PC-9 (cell line): Measurements from ENCODE around the gene NPHP4. TPM values are rescaled to one million over a fixed set of nuclear protein-coding genes. Genes with fewer than 3 reads are reported as not detected.

Experiments used
- BruUV-seq: library from RNA; stranded (reverse); fragments of 400-500 nt; replicated peaks from 2 replicates; lab custom pipeline; 2021; lab: Mats Ljungman, UMichigan
- CTCF ChIA-PET: fragments of 300-600 bp; sonication (Branson Sonifier 250); formaldehyde crosslinking; loops from one replicate; lab custom pipeline; 2022; ENCODE audit warnings: antibody characterized with exemption; lab: Charles Lee
- POLR2A ChIA-PET: fragments of 300-600 bp; sonication (Branson Sonifier 250); formaldehyde crosslinking; loops from one replicate; lab custom pipeline; 2022; ENCODE audit warnings: antibody characterized with exemption; ENCODE audit not compliant: unreplicated experiment; lab: Charles Lee
- DNase-seq, 2 experiments: peaks; one replicate each; pipeline versions ENCODE4 v3.0.0 to v3.0.0-alpha.2; 2015 to 2022; ENCODE audit warnings: mixed read lengths in 1 of 2
- H2AFZ ChIP-seq: fragments of 200-600 bp; sonication (generic); 2 replicates; pipeline ENCODE4 v1.8.1; 2017; ENCODE audit warnings: antibody characterized with exemption
- H3F3A ChIP-seq: fragments of 200-600 bp; sonication (generic); 2 replicates; pipeline ENCODE4 v1.8.1; 2017; ENCODE audit warnings: antibody characterized with exemption, mild to moderate bottlenecking, low read depth; ENCODE audit not compliant: insufficient read depth
- H3K27ac ChIP-seq: fragments of 200-600 bp; sonication (generic); 2 replicates; pipeline ENCODE4 v1.6.1; 2016; ENCODE audit warnings: mixed run types
- H3K27me3 ChIP-seq: fragments of 200-600 bp; sonication (generic); 2 replicates; pipeline ENCODE4 v1.6.1; 2016; ENCODE audit warnings: low read depth, mixed run types; ENCODE audit not compliant: insufficient read depth
- H3K36me3 ChIP-seq: fragments of 200-600 bp; sonication (generic); 2 replicates; pipeline ENCODE4 v1.6.1; 2016; ENCODE audit warnings: low read depth, mixed run types
- H3K4me1 ChIP-seq: fragments of 200-600 bp; sonication (generic); replicated peaks from 2 replicates; pipeline ENCODE4 v1.6.1; 2016; ENCODE audit warnings: mixed run types; ENCODE audit not compliant: insufficient read depth
- H3K4me2 ChIP-seq: fragments of 200-600 bp; sonication (generic); 2 replicates; pipeline ENCODE4 v1.6.1; 2017; ENCODE audit warnings: mixed run types
- H3K4me3 ChIP-seq: fragments of 200-600 bp; sonication (generic); 2 replicates; pipeline ENCODE4 v1.6.1; 2016; ENCODE audit warnings: mixed run types
- H3K79me2 ChIP-seq: fragments of 200-600 bp; sonication (generic); 2 replicates; pipeline ENCODE4 v1.6.1; 2017; ENCODE audit warnings: low read depth, mixed run types
- H3K9me2 ChIP-seq: fragments of 200-600 bp; sonication (generic); 2 replicates; pipeline ENCODE4 v1.8.1; 2017; ENCODE audit warnings: mild to moderate bottlenecking; ENCODE audit not compliant: insufficient read depth
- H3K9me3 ChIP-seq: fragments of 200-600 bp; sonication (generic); 2 replicates; pipeline ENCODE4 v1.8.1; 2016; ENCODE audit warnings: low read depth; ENCODE audit not compliant: insufficient read depth
- H4K20me1 ChIP-seq: fragments of 200-600 bp; sonication (generic); 2 replicates; pipeline ENCODE4 v1.8.1; 2017; ENCODE audit not compliant: insufficient read depth
- EZH2 ChIP-seq: fragments of 200-600 bp; sonication (generic); IDR thresholded peaks from 2 replicates; pipeline ENCODE4 v1.8.0; 2017; ENCODE audit warnings: antibody characterized with exemption, low read depth
- intact Hi-C: fragments of 100-400 bp; cut with micrococcal nuclease; formaldehyde crosslinking; loops from one replicate; pipeline ENCODE4 v1.10.0; 2022; ENCODE audit not compliant: unreplicated experiment
- total RNA-seq: library from RNA; stranded (reverse); gene quantifications from 2 replicates; pipeline ENCODE4 v1.2.3, GENCODE V29; 2021
- TF ChIP-seq, protein P1 (sequence below): fragments of 200-600 bp; sonication (generic); conservative IDR thresholded peaks from 2 replicates; pipeline ENCODE4 v1.6.1; 2017; ENCODE audit warnings: mixed run types, antibody characterized with exemption, mild to moderate bottlenecking, moderate library complexity

NPHP4 gene
- total RNA-seq, 1 experiment from 2014 or later, result 17.9 TPM

DNA sequence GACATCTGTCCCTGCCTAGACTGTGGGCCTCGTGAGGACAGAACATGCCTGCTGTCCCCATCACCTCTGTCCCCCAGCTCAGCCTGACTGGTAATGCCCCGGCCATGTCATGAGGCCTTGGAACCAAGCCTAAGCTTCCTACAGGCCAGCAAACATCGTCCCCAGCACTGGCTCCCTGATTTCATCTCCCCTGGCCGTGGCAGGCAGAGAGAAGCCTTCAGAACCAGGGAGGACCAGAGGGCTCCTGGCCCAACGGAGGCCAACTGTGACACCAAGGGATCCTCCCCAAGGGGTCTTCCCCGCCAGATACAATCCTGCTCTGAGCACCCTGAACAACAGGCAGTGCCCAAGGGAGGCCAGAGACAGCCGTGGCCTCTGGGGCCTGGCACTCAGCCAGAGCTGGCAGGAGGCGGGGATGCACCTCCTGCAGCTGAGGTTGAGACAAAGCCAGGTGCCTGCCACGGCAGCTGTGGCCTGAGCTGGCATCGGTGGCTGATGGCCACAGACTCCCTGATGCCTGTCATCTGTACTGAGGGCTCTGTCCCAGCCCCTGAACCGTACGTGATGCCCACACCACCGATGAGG, 9.9 kb upstream of the NPHP4 start:
- Histone ChIP-seq H3K27ac (no peak overlapping the region), H2AFZ (no peak overlapping the region), H3K4me1 (no peaks in the 10 kb centered on the region), H3F3A (no peaks in the 10 kb centered on the region), H3K4me2 (no peak overlapping the region), H3K27me3 (no peaks in the 10 kb centered on the region), H4K20me1 (no peaks in the 10 kb centered on the region), H3K4me3 (no peak overlapping the region), H3K36me3 (no peaks in the 10 kb centered on the region), H3K9me2 (no peaks in the 10 kb centered on the region), H3K9me3 (no peaks in the 10 kb centered on the region), H3K79me2 (no peaks in the 10 kb centered on the region)
- BruUV-seq, result no TSS peak
- ChIA-PET CTCF (no interaction called here), POLR2A (interaction anchor here (0.7 kb wide), 1 partner anchor 259 kb away, joined by 3 read pairs; no protein-coding TSS in a partner anchor)
- intact Hi-C loops, result no loop called here
- DNase-seq, result peak in 1 of 2 experiments; percentile 46
- no peak for TF ChIP-seq EZH2
- TF ChIP-seq, protein P1, sequence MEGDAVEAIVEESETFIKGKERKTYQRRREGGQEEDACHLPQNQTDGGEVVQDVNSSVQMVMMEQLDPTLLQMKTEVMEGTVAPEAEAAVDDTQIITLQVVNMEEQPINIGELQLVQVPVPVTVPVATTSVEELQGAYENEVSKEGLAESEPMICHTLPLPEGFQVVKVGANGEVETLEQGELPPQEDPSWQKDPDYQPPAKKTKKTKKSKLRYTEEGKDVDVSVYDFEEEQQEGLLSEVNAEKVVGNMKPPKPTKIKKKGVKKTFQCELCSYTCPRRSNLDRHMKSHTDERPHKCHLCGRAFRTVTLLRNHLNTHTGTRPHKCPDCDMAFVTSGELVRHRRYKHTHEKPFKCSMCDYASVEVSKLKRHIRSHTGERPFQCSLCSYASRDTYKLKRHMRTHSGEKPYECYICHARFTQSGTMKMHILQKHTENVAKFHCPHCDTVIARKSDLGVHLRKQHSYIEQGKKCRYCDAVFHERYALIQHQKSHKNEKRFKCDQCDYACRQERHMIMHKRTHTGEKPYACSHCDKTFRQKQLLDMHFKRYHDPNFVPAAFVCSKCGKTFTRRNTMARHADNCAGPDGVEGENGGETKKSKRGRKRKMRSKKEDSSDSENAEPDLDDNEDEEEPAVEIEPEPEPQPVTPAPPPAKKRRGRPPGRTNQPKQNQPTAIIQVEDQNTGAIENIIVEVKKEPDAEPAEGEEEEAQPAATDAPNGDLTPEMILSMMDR, result no peak

DNA sequence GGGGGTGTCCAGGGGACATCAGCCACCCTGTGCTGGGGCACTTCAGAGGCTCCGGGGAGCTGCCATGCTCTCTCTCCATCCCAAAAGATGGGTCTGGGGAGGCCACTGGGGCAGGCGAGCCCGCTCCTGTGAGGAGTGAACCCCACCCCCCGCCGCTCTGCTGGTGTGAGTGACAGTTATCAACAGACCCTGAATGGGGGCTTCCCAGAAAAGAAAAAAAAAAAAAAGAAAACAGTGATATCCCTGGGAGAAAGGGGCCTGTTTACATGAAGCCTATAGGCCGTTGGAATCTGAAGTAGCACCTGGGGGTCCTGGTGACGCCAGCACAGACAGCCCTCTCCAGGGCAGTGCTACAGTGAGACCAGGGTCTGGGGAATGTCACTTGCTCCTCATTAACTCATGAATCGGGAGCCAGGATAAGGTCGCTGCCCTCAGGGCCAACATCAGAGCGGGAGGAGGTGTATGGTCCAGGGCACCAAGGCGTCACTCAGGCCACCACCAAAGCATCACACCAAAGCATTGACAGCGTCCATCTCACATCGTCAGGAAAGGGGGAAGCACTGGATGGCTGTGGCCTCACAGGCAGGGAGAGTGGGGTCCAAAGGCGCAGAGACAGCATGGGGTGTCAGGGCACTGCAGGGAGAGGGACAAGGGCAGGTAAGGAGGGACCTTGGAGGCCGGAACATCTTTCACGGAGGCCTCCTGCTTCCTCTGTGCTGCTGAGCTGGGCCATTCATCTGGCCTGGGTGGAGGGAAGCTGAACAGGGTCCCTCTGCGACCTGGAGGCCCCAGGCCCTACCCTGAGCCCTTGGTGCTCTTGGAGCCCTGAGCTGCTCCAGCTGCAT, 8.4 kb upstream of the NPHP4 start:
- H3K4me3 ChIP-seq, result no peak overlapping the region
- BruUV-seq, result no TSS peak
- H3K36me3 ChIP-seq, result no peaks in the 10 kb centered on the region
- H3K4me1 ChIP-seq, result no peaks in the 10 kb centered on the region
- H3K4me2 ChIP-seq, result no peak overlapping the region
- H4K20me1 ChIP-seq, result no peaks in the 10 kb centered on the region
- no peaks in the 10 kb centered on the region for H3K79me2 ChIP-seq
- TF ChIP-seq, protein P1, result no peak
- no peak for TF ChIP-seq EZH2
- no peak for DNase-seq
- H3K9me2 ChIP-seq, result no peaks in the 10 kb centered on the region
- CTCF ChIA-PET, result no interaction called here
- H3K9me3 ChIP-seq, result no peaks in the 10 kb centered on the region
- no peak overlapping the region for H2AFZ ChIP-seq
- POLR2A ChIA-PET, result no interaction called here
- H3K27me3 ChIP-seq, result no peaks in the 10 kb centered on the region
- no peaks in the 10 kb centered on the region for H3F3A ChIP-seq
- H3K27ac ChIP-seq, result no peak overlapping the region
- intact Hi-C loops, result no loop called here

DNA sequence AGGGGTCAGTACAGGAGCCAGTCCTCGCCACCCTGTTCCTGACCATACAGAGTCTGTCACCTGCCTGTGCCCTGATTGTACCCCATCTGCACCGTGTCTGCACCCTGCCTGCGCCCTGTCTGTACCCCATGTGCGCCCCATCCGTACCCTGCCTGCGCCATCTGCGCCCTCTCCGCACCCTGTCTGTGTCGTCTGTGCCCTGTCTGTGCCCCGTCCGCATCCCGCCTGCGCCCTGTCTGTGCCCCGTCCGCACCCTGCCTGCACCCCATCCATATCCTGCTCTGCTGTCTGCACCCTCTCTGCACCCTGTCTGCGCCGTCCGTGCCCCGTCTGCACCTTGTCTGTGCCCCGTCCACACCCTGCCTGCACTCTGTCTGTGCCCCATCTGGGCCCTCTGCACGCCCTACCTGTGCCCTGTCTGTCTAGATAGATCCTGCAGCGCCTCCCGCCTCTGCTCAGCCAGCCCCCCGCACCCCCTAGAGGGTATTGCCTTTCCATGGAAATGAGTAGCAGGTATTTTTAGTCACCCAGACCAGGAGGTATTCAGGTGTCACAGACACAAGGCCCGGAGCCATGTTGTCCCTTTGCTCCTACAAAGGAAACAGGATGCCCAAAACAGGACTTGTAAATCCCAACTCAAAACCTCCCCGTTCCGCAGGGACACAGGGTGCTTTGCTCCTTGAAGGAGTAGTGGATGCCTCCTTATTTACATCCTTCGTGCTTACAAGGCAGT, 7.7 kb upstream of the NPHP4 start:
- Histone ChIP-seq H2AFZ (no peak overlapping the region), H3K4me1 (no peaks in the 10 kb centered on the region), H3F3A (no peaks in the 10 kb centered on the region), H3K4me3 (no peak overlapping the region), H3K79me2 (no peaks in the 10 kb centered on the region), H3K9me3 (no peaks in the 10 kb centered on the region), H3K9me2 (no peaks in the 10 kb centered on the region), H3K27me3 (no peaks in the 10 kb centered on the region), H3K27ac (no peak overlapping the region), H4K20me1 (no peaks in the 10 kb centered on the region), H3K36me3 (no peaks in the 10 kb centered on the region), H3K4me2 (no peak overlapping the region)
- POLR2A ChIA-PET, result no interaction called here
- intact Hi-C loops, result no loop called here
- no peak for DNase-seq
- TF ChIP-seq, protein P1, result no peak
- no peak for TF ChIP-seq EZH2
- no TSS peak for BruUV-seq
- CTCF ChIA-PET, result no interaction called here
